ENCODE results near the gene IL1R1.

GRCh38 chr2:102116630-102117471, 25.7 kb upstream of the IL1R1 start:
- TF ChIP-seq EZH2 (IDR thresholded peaks at IDR 0.05) (no peak), EZH2phosphoT487 (IDR thresholded peaks at IDR 0.05) (no peak)
- TF ChIP-seq, protein P1, sequence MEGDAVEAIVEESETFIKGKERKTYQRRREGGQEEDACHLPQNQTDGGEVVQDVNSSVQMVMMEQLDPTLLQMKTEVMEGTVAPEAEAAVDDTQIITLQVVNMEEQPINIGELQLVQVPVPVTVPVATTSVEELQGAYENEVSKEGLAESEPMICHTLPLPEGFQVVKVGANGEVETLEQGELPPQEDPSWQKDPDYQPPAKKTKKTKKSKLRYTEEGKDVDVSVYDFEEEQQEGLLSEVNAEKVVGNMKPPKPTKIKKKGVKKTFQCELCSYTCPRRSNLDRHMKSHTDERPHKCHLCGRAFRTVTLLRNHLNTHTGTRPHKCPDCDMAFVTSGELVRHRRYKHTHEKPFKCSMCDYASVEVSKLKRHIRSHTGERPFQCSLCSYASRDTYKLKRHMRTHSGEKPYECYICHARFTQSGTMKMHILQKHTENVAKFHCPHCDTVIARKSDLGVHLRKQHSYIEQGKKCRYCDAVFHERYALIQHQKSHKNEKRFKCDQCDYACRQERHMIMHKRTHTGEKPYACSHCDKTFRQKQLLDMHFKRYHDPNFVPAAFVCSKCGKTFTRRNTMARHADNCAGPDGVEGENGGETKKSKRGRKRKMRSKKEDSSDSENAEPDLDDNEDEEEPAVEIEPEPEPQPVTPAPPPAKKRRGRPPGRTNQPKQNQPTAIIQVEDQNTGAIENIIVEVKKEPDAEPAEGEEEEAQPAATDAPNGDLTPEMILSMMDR (IDR thresholded peaks at IDR 0.05) = no peak
